Measurements from ENCODE around the gene RAP1GAP2.

GRCh38 chr17:2822358-2822757, 26.1 kb downstream of the RAP1GAP2 start:
- TF ChIP-seq EZH2phosphoT487 (IDR thresholded peaks at IDR 0.05) (no peak), EZH2 (IDR thresholded peaks at IDR 0.05) (no peak)
- TF ChIP-seq, protein P1, sequence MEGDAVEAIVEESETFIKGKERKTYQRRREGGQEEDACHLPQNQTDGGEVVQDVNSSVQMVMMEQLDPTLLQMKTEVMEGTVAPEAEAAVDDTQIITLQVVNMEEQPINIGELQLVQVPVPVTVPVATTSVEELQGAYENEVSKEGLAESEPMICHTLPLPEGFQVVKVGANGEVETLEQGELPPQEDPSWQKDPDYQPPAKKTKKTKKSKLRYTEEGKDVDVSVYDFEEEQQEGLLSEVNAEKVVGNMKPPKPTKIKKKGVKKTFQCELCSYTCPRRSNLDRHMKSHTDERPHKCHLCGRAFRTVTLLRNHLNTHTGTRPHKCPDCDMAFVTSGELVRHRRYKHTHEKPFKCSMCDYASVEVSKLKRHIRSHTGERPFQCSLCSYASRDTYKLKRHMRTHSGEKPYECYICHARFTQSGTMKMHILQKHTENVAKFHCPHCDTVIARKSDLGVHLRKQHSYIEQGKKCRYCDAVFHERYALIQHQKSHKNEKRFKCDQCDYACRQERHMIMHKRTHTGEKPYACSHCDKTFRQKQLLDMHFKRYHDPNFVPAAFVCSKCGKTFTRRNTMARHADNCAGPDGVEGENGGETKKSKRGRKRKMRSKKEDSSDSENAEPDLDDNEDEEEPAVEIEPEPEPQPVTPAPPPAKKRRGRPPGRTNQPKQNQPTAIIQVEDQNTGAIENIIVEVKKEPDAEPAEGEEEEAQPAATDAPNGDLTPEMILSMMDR (IDR thresholded peaks at IDR 0.05): no peak

All from neural progenitor cell (in vitro differentiated cells).